GM12878 (cell line): ENCODE results near the gene SFXN5. TPM values are rescaled to one million over a fixed set of nuclear protein-coding genes. Genes with fewer than 3 reads are reported as not detected.

Source experiments
- ATAC-seq: fragments of 200-7000 bp; cut with Tn5 transposase; 3 replicates; pipeline ENCODE4 v1.9.1; 2020; ENCODE audit warnings: mild to moderate bottlenecking, moderate library complexity
- BruUV-seq: library from RNA; stranded (reverse); fragments of 400-500 nt; replicated peaks from 2 replicates; lab custom pipeline; 2021; lab: Mats Ljungman, UMichigan
- CTCF ChIA-PET: fragments of 300-600 bp; sonication (Branson Sonifier 250); formaldehyde crosslinking; extraction: SDS; loops from one replicate; lab custom pipeline; 2021; ENCODE audit warnings: inconsistent platforms; lab: Yijun Ruan, JAX
- POLR2A ChIA-PET: fragments of 350-600 bp; formaldehyde crosslinking; extraction: SDS; loops from one replicate; lab custom pipeline; 2021; ENCODE audit warnings: inconsistent platforms; lab: Charles Lee
- RAD21 ChIA-PET: fragments of 300-600 bp; sonication (Branson Sonifier 250); formaldehyde crosslinking; loops from one replicate; lab custom pipeline; 2023; ENCODE audit warnings: antibody characterized with exemption; ENCODE audit not compliant: unreplicated experiment; lab: Charles Lee
- SMC1A ChIA-PET: fragments of 300-600 bp; sonication (Branson Sonifier 250); formaldehyde crosslinking; loops from one replicate; lab custom pipeline; 2023; ENCODE audit not compliant: unreplicated experiment, uncharacterized antibody; lab: Charles Lee
- DNase-seq: peaks from one replicate; pipeline ENCODE4 v3.0.0-alpha.2; 2011; ENCODE audit warnings: low read depth, low spot score
- FAIRE-seq: peaks from 3 replicates; lab custom pipeline; 2011; peaks lifted over from hg19 to GRCh38; lab: Jason Lieb, UNC
- H2AFZ ChIP-seq: 2 replicates; pipeline ENCODE4 v1.6.0; 2011; ENCODE audit warnings: low read depth, low read length, control low read depth; ENCODE audit not compliant: control insufficient read depth
- H3K27ac ChIP-seq: 2 replicates; pipeline ENCODE4 v1.5.1; 2011; ENCODE audit warnings: control low read depth; ENCODE audit not compliant: control insufficient read depth, insufficient read depth
- H3K27me3 ChIP-seq, 2 experiments: replicated peaks in 1 of 2; 2 replicates each; pipeline versions ENCODE4 v1.6.0 to v1.6.1; 2011; ENCODE audit warnings: low read length in 1 of 2; ENCODE audit not compliant: control insufficient read depth in 2 of 2, insufficient read depth in 2 of 2
- H3K36me3 ChIP-seq, 2 experiments: 2 replicates each; pipeline ENCODE4 v1.5.1; 2011; ENCODE audit warnings: low read length in 1 of 2; ENCODE audit not compliant: control insufficient read depth in 2 of 2, insufficient read depth in 2 of 2
- H3K4me1 ChIP-seq: 2 replicates; pipeline ENCODE4 v1.6.1; 2011; ENCODE audit warnings: mild to moderate bottlenecking, low read length, moderate library complexity, mixed read lengths; ENCODE audit not compliant: control insufficient read depth, insufficient read depth
- H3K4me2 ChIP-seq: 2 replicates; pipeline ENCODE4 v1.6.0; 2011; ENCODE audit warnings: control low read depth; ENCODE audit not compliant: control insufficient read depth, insufficient read depth
- H3K4me3 ChIP-seq: fragments of 200-600 bp; sonication (generic); 2 replicates; pipeline ENCODE4 v1.5.1; 2016
- H3K79me2 ChIP-seq: 2 replicates; pipeline ENCODE4 v1.6.0; 2011; ENCODE audit warnings: low read length; ENCODE audit not compliant: control insufficient read depth, insufficient read depth
- H3K9ac ChIP-seq: 2 replicates; pipeline ENCODE4 v1.8.0; 2011; ENCODE audit warnings: low read length, control low read depth, mixed read lengths; ENCODE audit not compliant: control insufficient read depth, insufficient read depth
- H3K9me3 ChIP-seq: replicated peaks from 3 replicates; pipeline ENCODE4 v1.5.1; 2011; ENCODE audit warnings: mild to moderate bottlenecking, low read length; ENCODE audit not compliant: control insufficient read depth, insufficient read depth
- H4K20me1 ChIP-seq: 2 replicates; pipeline ENCODE4 v1.6.0; 2011; ENCODE audit not compliant: control insufficient read depth, insufficient read depth
- BHLHE40 ChIP-seq, 2 experiments: fragments of 450-650 bp in 1 of 2; IDR thresholded peaks; 2 replicates each; pipeline ENCODE4 v1.6.1; 2011 to 2017; ENCODE audit warnings: low read depth in 2 of 2, borderline replicate concordance in 1 of 2, improper control_type of control experiment in 1 of 2, low read length in 1 of 2, mild to moderate bottlenecking in 1 of 2
- E2F4 ChIP-seq: IDR thresholded peaks from 2 replicates; pipeline ENCODE4 v1.6.1; 2012; ENCODE audit warnings: low read depth, low read length, improper control_type of control experiment
- USF1 ChIP-seq: IDR thresholded peaks from 2 replicates; pipeline ENCODE4 v1.6.1; 2011; ENCODE audit warnings: borderline replicate concordance, low read depth, mild to moderate bottlenecking, moderate library complexity, mixed read lengths, low read length; ENCODE audit not compliant: insufficient read depth; ENCODE audit errors: extremely low read length
- USF2 ChIP-seq: IDR thresholded peaks from 2 replicates; pipeline ENCODE4 v1.6.1; 2011; ENCODE audit warnings: low read depth, low read length, improper control_type of control experiment, borderline replicate concordance
- WGBS: methylation state at CpG from one replicate; pipeline ENCODE4 v1.1.6; 2016; ENCODE audit warnings: low lambda C conversion rate; ENCODE audit not compliant: insufficient replicate concordance, insufficient coverage; ENCODE audit errors: missing lambda C conversion rate; 5-methylcytosine and 5-hydroxymethylcytosine counted together
- in situ Hi-C: fragments of 300-500 bp; cut with MboI; formaldehyde crosslinking; loops from 9 replicates; pipeline ENCODE4 v1.14.3; 2018; ENCODE audit warnings: mixed read lengths
- intact Hi-C: fragments of 100-400 bp; cut with micrococcal nuclease; formaldehyde crosslinking; loops from one replicate; pipeline ENCODE4 v1.14.2; 2022; ENCODE audit not compliant: unreplicated experiment
- polyA plus RNA-seq, 11 experiments: library from polyadenylated mRNA; depleted of rRNA in 4 of 11; unstranded in 6 of 11; stranded (reverse) in 5 of 11; fragments of >200 nt; fragmentation: Nextera tagmentation in 4 of 11; fragmentation: Illumina TruSeq in 1 of 11; extraction: Ambion mirVana in 4 of 11; extraction: Trizol in 1 of 11; gene quantifications; 1 replicate in 1 of 11; 2 replicates in 10 of 11; pipeline versions ENCODE4 v1.2.1 to v1.2.3, GENCODE V29; 2011 to 2016; ENCODE audit warnings: inconsistent platforms in 2 of 11, missing spikeins in 2 of 11, low read depth in 1 of 11
- total RNA-seq, 4 experiments: library from RNA; depleted of rRNA in 3 of 4; stranded (reverse); fragments of >200 nt in 3 of 4; fragmentation: Illumina TruSeq in 1 of 4; extraction: Trizol in 1 of 4; gene quantifications; 2 replicates each; pipeline versions ENCODE4 v1.2.1 to v1.2.3, GENCODE V29; 2013 to 2021

SFXN5 gene
- total and polyA plus RNA-seq, 10 of the 15 experiments (the other 5 are each of a cell fraction or from before 2014, with no cell fraction given): 3.3 to 15.9 (median 11.2) TPM

DNA sequence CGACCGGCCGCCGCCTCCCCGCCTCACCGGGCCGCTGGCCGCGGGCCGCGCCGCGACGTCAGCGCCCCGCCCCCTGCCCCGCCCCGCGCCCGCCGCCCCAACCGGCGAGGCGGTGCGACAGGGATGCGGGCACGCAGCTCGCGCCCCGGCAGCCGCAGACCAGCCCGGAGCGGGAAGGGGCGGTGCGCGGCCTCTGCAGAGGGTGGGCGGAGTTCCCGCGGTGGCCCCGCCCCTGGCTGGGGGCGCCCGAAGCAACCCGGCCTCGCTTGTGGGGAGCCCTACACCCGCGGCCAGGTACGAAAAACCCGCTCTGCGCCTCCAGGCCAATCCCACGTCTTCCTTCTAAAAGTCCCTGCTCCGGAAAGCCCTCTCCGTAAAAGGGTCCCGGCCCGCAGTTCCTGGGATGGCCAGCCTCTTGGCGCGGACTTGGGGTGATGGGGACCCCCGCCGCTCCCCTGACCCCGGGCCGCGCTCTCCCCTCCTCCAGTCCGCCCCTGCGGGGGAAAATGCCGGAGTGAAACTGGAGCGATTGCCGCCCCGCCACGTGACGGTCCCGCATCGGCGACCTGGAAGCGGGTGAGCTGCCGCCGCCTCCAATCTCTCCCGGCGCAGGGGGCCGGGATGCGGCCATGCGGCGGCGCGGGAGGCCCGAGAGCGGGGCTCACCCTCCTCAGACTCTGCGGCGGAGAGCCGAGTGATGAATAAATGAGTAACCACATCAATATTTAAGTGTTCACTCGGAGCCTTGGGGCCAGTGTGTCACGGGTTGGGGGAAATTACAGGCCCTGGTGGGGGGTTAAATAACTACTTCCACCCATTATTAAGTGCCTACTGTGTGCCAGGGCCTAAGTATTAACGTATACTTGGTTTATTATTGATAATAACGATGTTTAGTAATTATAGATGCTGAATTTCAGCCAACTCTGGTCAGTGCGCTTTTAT is 41.7 kb upstream of the SFXN5 start, which contains the start of gene RAB11FIP5:
TSS of gene RAB11FIP5 (minus strand) at position 36 of the 942 bp plus-strand sequence. CDS start 171 bp downstream, outside the sequence.
- FAIRE-seq: no peak
- Histone ChIP-seq H3K9ac (no peak within 1 kb of the TSS; the same call in 1 of the 2 replicates), H3K4me3 (peak within 1 kb of the TSS; percentile 60; the same call in 1 of the 2 replicates), H3K36me3 (no peaks in the 10 kb centered on the region), H3K27ac (no peak within 1 kb of the TSS), H3K79me2 (no peaks in the 10 kb centered on the region), H3K9me3 (no peaks in the 10 kb centered on the region), H3K4me2 (peak within 1 kb of the TSS; percentile 82), H4K20me1 (no peaks in the 10 kb centered on the region), H2AFZ (peak within 1 kb of the TSS; percentile 45), H3K4me1 (no peaks in the 10 kb centered on the region), H3K27me3 (peaks cover 6 to 17% of the 10 kb centered on the region in 2 experiments)
- TF ChIP-seq USF2 (no peak), USF1 (peak; percentile 50), E2F4 (peak; percentile 71), BHLHE40 (IDR thresholded peaks at IDR 0.05; ENCODE audit: borderline replicate concordance in 1 of 2, low read depth in 2 of 2, low read length in 1 of 2) (peak; percentile 6 to 54; a peak in 2 of 4 replicates)
- ChIA-PET CTCF (no interaction called here), POLR2A (no interaction called here), SMC1A (no interaction called here), RAD21 (no interaction called here)
- WGBS: 2% methylated on average over 49 of the region's 93 CpGs
- no TSS peak for BruUV-seq
- ATAC-seq: peak; percentile 86
- in situ Hi-C loops: no loop called here
- no peak for DNase-seq
- intact Hi-C loops: no loop called here
